ENCODE data around the gene PRSS3. TPM values are rescaled to one million over a fixed set of nuclear protein-coding genes. Genes with fewer than 3 reads are reported as not detected.
"Not testable (repeated sequence)": the region's sequence is repeated elsewhere in the genome, so short reads cannot be mapped to it uniquely, and the experiment has no call there.

Gene PRSS3
- total and polyA plus RNA-seq, 2 donors, result 1.9 TPM; not detected in 1

- no peak overlapping the region for H3K27ac ChIP-seq (ENCODE audit: low read depth)
- no peaks in the 10 kb centered on the region for H3K36me3 ChIP-seq (ENCODE audit: insufficient read depth)
- 86% methylated on average over 5 of the region's 5 CpGs for WGBS
- no peak for DNase-seq (ENCODE audit: extremely low spot score)
- peaks cover 4% of the 10 kb centered on the region for H3K4me1 ChIP-seq (ENCODE audit: insufficient read depth)
- no peak overlapping the region for H3K4me3 ChIP-seq (ENCODE audit: low read depth, low read length)
Measured at GRCh38 chr9:33843312-33843961, 48.1 kb downstream of the PRSS3 start.

GRCh38 chr9:33846231-33846630, 50.9 kb downstream of the PRSS3 start:
- DNase-seq (ENCODE audit: extremely low spot score), result no peak
- H3K4me1 ChIP-seq (ENCODE audit: insufficient read depth), result peaks cover 7% of the 10 kb centered on the region

GRCh38 chr9:33847894-33848205, 52.5 kb downstream of the PRSS3 start:
- 91% methylated on average over 3 of the region's 3 CpGs for WGBS
- not testable (repeated sequence) for H3K27ac ChIP-seq (ENCODE audit: low read depth); H3K4me1 ChIP-seq (ENCODE audit: insufficient read depth); H3K4me3 ChIP-seq (ENCODE audit: low read depth, low read length); DNase-seq (ENCODE audit: extremely low spot score); H3K36me3 ChIP-seq (ENCODE audit: insufficient read depth)

More at GRCh38 chr9:33846231-33846630, 50.9 kb downstream of the PRSS3 start:
- H3K4me3 ChIP-seq (ENCODE audit: low read depth, low read length), result no peak overlapping the region
- 79% methylated on average over 4 of the region's 4 CpGs for WGBS
- no peaks in the 10 kb centered on the region for H3K36me3 ChIP-seq (ENCODE audit: insufficient read depth)
- no peak overlapping the region for H3K27ac ChIP-seq (ENCODE audit: low read depth)

Small RNAs within 50 kb of the gene (small RNA-seq; reads per million reads assigned to genes)
- gene RF00019, result not detected

Other genes starting within 250 kb of the PRSS3 start
- 24.2 TPM for gene UBE2R2, start 21.6 kb downstream of the PRSS3 start, total RNA-seq
- gene UBE2R2, start 21.6 kb downstream of the PRSS3 start, polyA plus RNA-seq, result 27.3 TPM

All from urinary bladder (tissue), 4 donors.